Esophagus muscularis mucosa (tissue), 4 donors: ENCODE data around the gene ASIC2. TPM values are rescaled to one million over a fixed set of nuclear protein-coding genes. Genes with fewer than 3 reads are reported as not detected.
A peak's percentile ranks its signal among the peaks of the same experiment; 100 is the strongest.

Source experiments
- DNase-seq: peaks from one replicate; pipeline ENCODE4 v3.0.0-alpha.2; 2017; ENCODE audit errors: extremely low spot score
- H3K27ac ChIP-seq, 4 donors: fragments of 200-600 bp; sonication (generic); replicated peaks in 1 of 4; 1 replicate in 3 of 4; 2 replicates in 1 of 4; pipeline ENCODE4 v1.5.1; 2016 to 2019; ENCODE audit warnings: mild to moderate bottlenecking in 1 of 4
- H3K27me3 ChIP-seq, 4 donors: fragments of 200-600 bp; sonication (generic); one replicate each; pipeline versions ENCODE4 v1.5.1 to v1.6.0; 2016 to 2019
- H3K36me3 ChIP-seq, 4 donors: fragments of 200-600 bp; sonication (generic); one replicate each; pipeline ENCODE4 v1.5.1; 2016 to 2019
- H3K4me1 ChIP-seq, 4 donors: fragments of 200-600 bp; sonication (generic); one replicate each; pipeline ENCODE4 v1.5.1; 2016 to 2019
- H3K4me3 ChIP-seq, 4 donors: fragments of 200-600 bp; sonication (generic); 1 replicate in 2 of 4; 2 replicates in 2 of 4; pipeline ENCODE4 v1.5.1; 2016 to 2019; ENCODE audit warnings: mild to moderate bottlenecking in 4 of 4, moderate library complexity in 1 of 4
- H3K9me3 ChIP-seq, 4 donors: fragments of 200-600 bp; sonication (generic); 1 replicate in 3 of 4; 2 replicates in 1 of 4; pipeline ENCODE4 v1.5.1; 2016 to 2019
- CTCF ChIP-seq, 3 experiments: fragments of 200-600 bp in 2 of 3; fragments of 450-650 bp in 1 of 3; sonication (generic) in 2 of 3; IDR thresholded peaks; one replicate each; pipeline ENCODE4 v1.5.1; 2017 to 2019; ENCODE audit warnings: antibody characterized with exemption in 3 of 3, mild to moderate bottlenecking in 2 of 3, moderate library complexity in 1 of 3
- EP300 ChIP-seq: sonication (generic); formaldehyde crosslinking; IDR thresholded peaks from one replicate; pipeline ENCODE4 v1.6.1; 2017; ENCODE audit warnings: antibody characterized with exemption
- POLR2A ChIP-seq: fragments of 450-650 bp; IDR thresholded peaks from one replicate; pipeline ENCODE4 v1.6.1; 2017; ENCODE audit warnings: antibody characterized with exemption, moderate library complexity, mild to moderate bottlenecking, low read depth
- POLR2AphosphoS5 ChIP-seq, 2 donors: sonication (generic); formaldehyde crosslinking; IDR thresholded peaks; one replicate each; pipeline ENCODE4 v1.6.1; 2017; ENCODE audit warnings: antibody characterized with exemption in 2 of 2
- WGBS: methylation state at CpG from one replicate; pipeline ENCODE4 v1.1.5; 2018; 5-methylcytosine and 5-hydroxymethylcytosine counted together
- intact Hi-C: fragments of 100-400 bp; cut with DNase I; formaldehyde crosslinking; loops from one replicate; pipeline ENCODE4 v1.15.1; 2023
- total RNA-seq, 4 donors: library from RNA; depleted of rRNA; stranded (reverse); fragments of >200 nt; gene quantifications; one replicate each; pipeline versions ENCODE4 v1.1.0 to v1.2.1, GENCODE V29; 2016

The ASIC2 gene
- total RNA-seq, 4 donors from 2014 or later = 0.13 TPM; not detected in 3

DNA sequence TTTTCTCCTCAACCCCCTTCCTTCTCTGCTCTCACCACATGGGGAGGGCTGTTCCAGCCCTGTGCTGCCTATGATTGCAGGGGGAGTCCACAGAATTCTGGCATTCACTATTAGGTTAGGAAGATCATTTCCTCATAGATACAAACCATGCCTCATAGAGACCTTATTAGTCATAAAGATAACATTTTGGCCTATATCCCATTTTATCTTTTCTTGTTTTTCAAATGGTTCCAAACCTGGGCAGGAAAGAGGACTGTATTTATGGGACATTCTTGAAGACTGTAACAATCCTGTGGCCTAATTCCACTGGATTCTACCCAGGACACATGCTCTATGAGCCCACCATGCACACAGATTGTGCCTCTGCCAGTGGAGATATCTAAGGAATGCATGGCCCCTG lies 51.7 kb downstream of the ASIC2 start:
- TF ChIP-seq POLR2A (no peak), CTCF (IDR thresholded peaks at IDR 0.05) (no peak), POLR2AphosphoS5 (IDR thresholded peaks at IDR 0.05) (no peak), EP300 (no peak)
- intact Hi-C loops = no loop called here

GRCh38 chr17:33240362-33240761 lies 52.7 kb downstream of the ASIC2 start:
- no peak for DNase-seq
- WGBS = 69% methylated on average over 6 of the region's 6 CpGs
- no peak overlapping the region for H3K27ac ChIP-seq
- no peaks in the 10 kb centered on the region for H3K9me3 ChIP-seq
- intact Hi-C loops = no loop called here
- H3K4me1 ChIP-seq = peaks cover 0 to 5% (median 3%) of the 10 kb centered on the region in 4 donors
- H3K4me3 ChIP-seq = no peak overlapping the region
- no peaks in the 10 kb centered on the region for H3K36me3 ChIP-seq
- TF ChIP-seq POLR2AphosphoS5 (IDR thresholded peaks at IDR 0.05) (no peak), CTCF (IDR thresholded peaks at IDR 0.05) (no peak), EP300 (no peak), POLR2A (no peak)
- peaks cover 0 to 19% (median 0%) of the 10 kb centered on the region in 4 donors for H3K27me3 ChIP-seq

More for the DNA sequence above, 51.7 kb downstream of the ASIC2 start:
- H3K27me3 ChIP-seq = peaks cover 0 to 19% (median 0%) of the 10 kb centered on the region in 4 donors
- no peak overlapping the region for H3K4me3 ChIP-seq
- no peaks in the 10 kb centered on the region for H3K4me1 ChIP-seq
- no peak for DNase-seq
- H3K36me3 ChIP-seq = no peaks in the 10 kb centered on the region
- H3K27ac ChIP-seq = no peak overlapping the region
- H3K9me3 ChIP-seq = no peaks in the 10 kb centered on the region

DNA sequence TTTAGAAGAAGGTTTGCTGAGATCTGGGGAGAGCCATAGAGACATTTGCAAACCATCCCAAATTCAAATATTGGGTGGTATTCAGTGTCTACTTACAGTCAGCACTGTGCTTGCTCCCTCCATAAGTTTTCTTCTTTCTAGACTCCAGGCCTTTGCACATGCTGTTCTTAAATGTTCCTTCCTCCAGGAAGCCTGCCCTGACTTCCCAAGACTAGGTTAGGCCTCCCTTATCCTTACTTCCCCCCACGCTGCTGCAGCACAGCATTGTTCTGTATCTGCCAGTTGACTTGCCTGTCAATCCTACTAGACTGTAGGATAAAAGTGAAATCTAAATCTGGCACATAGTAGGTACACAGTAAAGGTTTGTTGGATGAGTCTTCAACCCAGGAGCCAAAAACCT lies 53.4 kb downstream of the ASIC2 start:
- no peaks in the 10 kb centered on the region for H3K36me3 ChIP-seq
- H3K4me1 ChIP-seq = peaks cover 0 to 12% (median 10%) of the 10 kb centered on the region in 4 donors
- no peak overlapping the region for H3K27ac ChIP-seq
- peaks cover 0 to 19% (median 0%) of the 10 kb centered on the region in 4 donors for H3K27me3 ChIP-seq
- DNase-seq = no peak
- 100% methylated on average over 1 of the region's 1 CpG for WGBS
- intact Hi-C loops = no loop called here
- H3K9me3 ChIP-seq = no peaks in the 10 kb centered on the region
- no peak overlapping the region for H3K4me3 ChIP-seq
- TF ChIP-seq POLR2AphosphoS5 (IDR thresholded peaks at IDR 0.05) = no peak

DNA sequence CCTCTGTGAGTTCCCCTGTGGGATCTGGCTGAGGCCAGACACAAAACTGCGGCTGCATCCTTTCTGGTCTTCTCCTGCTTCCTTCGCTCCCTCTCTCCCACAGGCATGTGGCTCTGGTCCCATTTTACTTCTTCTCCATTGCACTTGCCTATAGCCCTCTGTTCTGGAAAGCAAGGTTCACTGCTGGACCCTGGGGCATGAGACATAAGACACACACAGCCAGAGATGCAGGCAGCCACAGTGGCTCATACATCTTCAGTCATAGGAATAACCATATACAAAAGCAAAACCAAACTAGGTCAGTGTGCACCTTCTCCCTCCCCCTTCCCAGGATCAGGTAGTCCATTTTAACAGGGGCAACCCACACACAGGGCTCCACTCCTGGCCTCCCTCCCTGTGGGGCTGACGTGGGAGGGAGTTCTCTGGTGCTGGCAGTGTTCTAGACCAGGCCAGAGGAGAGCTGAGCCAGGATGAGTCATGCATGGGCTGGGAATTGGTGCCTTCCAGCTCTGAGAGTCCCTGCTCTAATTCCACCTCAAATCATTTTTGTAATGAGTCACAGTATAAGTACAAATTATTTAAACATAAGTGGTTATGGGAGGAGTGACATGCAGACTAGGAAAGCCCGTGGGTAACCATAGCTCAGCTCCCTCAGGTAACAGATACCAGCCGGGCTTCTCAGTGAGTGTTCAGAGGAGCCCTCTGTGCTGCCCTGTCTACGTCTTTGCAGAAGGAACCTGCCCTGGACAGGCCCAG lies 58.0 kb downstream of the ASIC2 start:
- no peak overlapping the region for H3K4me3 ChIP-seq
- H3K27me3 ChIP-seq = no peaks in the 10 kb centered on the region
- intact Hi-C loops = loop anchor here (5.0 kb wide), 1 partner anchor 32 kb away; no protein-coding TSS in a partner anchor
- no peak for DNase-seq
- no peaks in the 10 kb centered on the region for H3K9me3 ChIP-seq
- H3K27ac ChIP-seq = peak overlapping the region in 3 of 4 donors; percentile 6 to 37 (median 13)
- WGBS = 61% methylated on average over 6 of the region's 6 CpGs
- H3K36me3 ChIP-seq = no peaks in the 10 kb centered on the region
- TF ChIP-seq POLR2A (no peak), POLR2AphosphoS5 (IDR thresholded peaks at IDR 0.05) (peak in 1 of 2 donors; percentile 38)
- peaks cover 0 to 26% (median 22%) of the 10 kb centered on the region in 4 donors for H3K4me1 ChIP-seq

DNA sequence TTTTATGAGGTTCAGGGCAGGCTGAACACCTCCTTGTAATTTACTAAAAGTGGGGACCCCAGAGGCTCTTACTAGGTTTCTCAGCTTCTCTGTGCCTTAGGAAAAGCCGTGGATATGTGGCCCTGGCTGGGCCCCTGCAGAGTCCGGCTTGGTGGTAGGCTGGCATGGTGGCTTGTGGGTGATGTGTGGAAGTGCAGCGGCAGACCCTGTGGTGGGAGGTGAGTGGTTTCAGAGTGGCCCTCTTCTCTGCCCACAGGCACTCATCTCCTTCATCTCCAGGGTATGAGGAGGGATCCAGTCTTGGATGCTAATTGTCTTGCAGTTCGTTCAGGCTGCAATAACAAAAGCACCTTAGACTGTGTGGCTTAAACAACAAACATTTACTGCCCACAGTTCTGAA lies 58.9 kb downstream of the ASIC2 start:
- 90% methylated on average over 3 of the region's 4 CpGs for WGBS
- no peak overlapping the region for H3K4me3 ChIP-seq
- no peaks in the 10 kb centered on the region for H3K27me3 ChIP-seq
- no peaks in the 10 kb centered on the region for H3K36me3 ChIP-seq
- H3K4me1 ChIP-seq = peaks cover 0 to 26% (median 22%) of the 10 kb centered on the region in 4 donors
- intact Hi-C loops = loop anchor here (5.0 kb wide), 1 partner anchor 33 kb away; no protein-coding TSS in a partner anchor
- no peaks in the 10 kb centered on the region for H3K9me3 ChIP-seq
- no peak for TF ChIP-seq CTCF (IDR thresholded peaks at IDR 0.05)
- TF ChIP-seq POLR2AphosphoS5 (IDR thresholded peaks at IDR 0.05) = no peak
- no peak for TF ChIP-seq EP300
- TF ChIP-seq POLR2A = no peak
- DNase-seq = no peak
- peak overlapping the region; percentile 0 to 37 (median 18) for H3K27ac ChIP-seq
